BJ (cell line): ENCODE results near the gene GREM2. TPM values are rescaled to one million over a fixed set of nuclear protein-coding genes. Genes with fewer than 3 reads are reported as not detected.

Experiments used
- CTCF ChIA-PET: fragments of 350-600 bp; formaldehyde crosslinking; extraction: SDS; loops from one replicate; lab custom pipeline; 2021; ENCODE audit warnings: antibody characterized with exemption, inconsistent platforms; lab: Yijun Ruan, JAX
- POLR2A ChIA-PET: fragments of 300-600 bp; sonication (Branson Sonifier 250); formaldehyde crosslinking; extraction: SDS; loops from one replicate; lab custom pipeline; 2021; ENCODE audit warnings: antibody characterized with exemption; lab: Charles Lee
- DNase-seq: peaks from one replicate; pipeline ENCODE4 v3.0.0-alpha.2; 2011; ENCODE audit warnings: low read depth
- H3K27me3 ChIP-seq: 2 replicates; pipeline ENCODE4 v1.6.0; 2011; ENCODE audit warnings: low read length; ENCODE audit not compliant: control insufficient read depth, insufficient read depth
- H3K36me3 ChIP-seq: 2 replicates; pipeline ENCODE4 v1.5.1; 2011; ENCODE audit warnings: low read length; ENCODE audit not compliant: control insufficient read depth, insufficient read depth
- H3K4me3 ChIP-seq: 2 replicates; pipeline ENCODE4 v1.5.1; 2011; ENCODE audit warnings: low read depth, mild to moderate bottlenecking, control low read depth, low read length
- CTCF ChIP-seq: IDR thresholded peaks from 2 replicates; pipeline ENCODE4 v1.5.1; 2011; ENCODE audit warnings: low read depth, mild to moderate bottlenecking, control low read depth, inconsistent platforms, low read length, moderate library complexity; ENCODE audit not compliant: insufficient read depth
- polyA minus RNA-seq: library from RNA; depleted of rRNA, polyadenylated mRNA; stranded (reverse); fragments of >200 nt; gene quantifications from 2 replicates; pipeline ENCODE4 v1.2.3, GENCODE V29; 2011; rRNA and poly(A)+ RNA removed
- polyA plus RNA-seq: library from polyadenylated mRNA; depleted of rRNA; stranded (reverse); fragments of >200 nt; gene quantifications from 2 replicates; pipeline ENCODE4 v1.2.3, GENCODE V29; 2011; rRNA removed

Gene GREM2
- polyA plus RNA-seq (3.9 and 5.6 TPM in 2 replicates), polyA minus RNA-seq (1.9 TPM in 2 replicates)

DNA sequence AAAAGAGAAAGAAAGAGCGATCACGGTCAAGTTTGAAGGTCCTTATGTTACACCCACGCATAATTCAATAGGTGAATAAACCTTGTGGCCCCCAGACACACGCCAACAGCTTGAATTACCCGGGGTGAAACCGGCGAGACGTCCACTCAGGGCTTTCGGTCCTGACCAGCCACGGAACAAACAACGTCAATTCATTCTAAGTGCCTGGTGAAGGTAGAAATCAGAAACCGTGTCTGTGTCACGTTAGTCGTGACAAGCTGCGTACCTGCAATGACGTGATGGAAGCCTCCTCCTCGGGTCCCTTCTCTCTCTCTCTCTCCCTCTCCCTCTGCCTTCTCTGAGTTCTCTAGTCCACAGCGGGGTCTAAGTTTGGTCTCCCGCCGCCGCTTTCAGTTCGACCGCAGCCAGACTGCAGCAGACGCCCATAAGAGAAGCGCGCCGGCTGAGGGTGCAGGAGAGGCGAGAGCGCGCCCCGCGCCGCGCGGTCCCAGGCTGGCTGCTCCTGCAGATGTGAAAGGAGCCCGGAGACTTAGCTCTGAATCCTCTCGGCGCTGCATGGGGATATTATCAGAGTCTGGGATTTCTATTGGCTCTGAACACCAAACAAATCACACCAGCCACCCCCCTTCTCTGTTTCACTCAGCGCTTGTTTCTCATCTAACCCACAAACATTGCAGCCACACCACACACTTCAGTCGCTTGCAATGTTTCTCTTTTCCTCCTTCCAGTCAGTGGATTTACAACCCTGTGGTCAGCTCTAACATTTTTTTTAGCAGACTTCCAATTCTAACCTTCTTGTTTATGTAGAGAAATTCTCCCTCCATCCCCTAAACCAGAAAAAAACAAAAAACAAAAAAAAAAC is at the start of gene GREM2:
GREM2 (minus strand) TSS at position 537 of the 862 bp plus-strand sequence. CDS start 118,680 bp downstream, outside the sequence.
- H3K4me3 ChIP-seq, result peak within 1 kb of the TSS; percentile 65
- ChIA-PET CTCF (interaction anchor here (0.6 to 2.4 kb wide), 7 partner anchors 8 to 1187 kb away, joined by 3 to 8 read pairs (median 4); no protein-coding TSS in a partner anchor), POLR2A (no interaction called here)
- no peak for TF ChIP-seq CTCF
- H3K36me3 ChIP-seq, result no peaks in the 10 kb centered on the region
- peaks cover 1% of the 10 kb centered on the region for H3K27me3 ChIP-seq
- peak; percentile 83 for DNase-seq

- no peaks in the 10 kb centered on the region; the same call in 1 of the 2 replicates for H3K27me3 ChIP-seq
- ChIA-PET CTCF (interaction anchor here (0.5 kb wide), 1 partner anchor 653 kb away, joined by 3 read pairs; no protein-coding TSS in a partner anchor), POLR2A (interaction anchor here (0.6 kb wide), 1 partner anchor 31 kb away, joined by 5 read pairs; no protein-coding TSS in a partner anchor)
- no peaks in the 10 kb centered on the region for H3K36me3 ChIP-seq
- no peak for DNase-seq
- H3K4me3 ChIP-seq, result no peak overlapping the region
- TF ChIP-seq CTCF, result no peak
Measured at GRCh38 chr1:240658312-240658960, 46.5 kb upstream of the GREM2 start.

DNA sequence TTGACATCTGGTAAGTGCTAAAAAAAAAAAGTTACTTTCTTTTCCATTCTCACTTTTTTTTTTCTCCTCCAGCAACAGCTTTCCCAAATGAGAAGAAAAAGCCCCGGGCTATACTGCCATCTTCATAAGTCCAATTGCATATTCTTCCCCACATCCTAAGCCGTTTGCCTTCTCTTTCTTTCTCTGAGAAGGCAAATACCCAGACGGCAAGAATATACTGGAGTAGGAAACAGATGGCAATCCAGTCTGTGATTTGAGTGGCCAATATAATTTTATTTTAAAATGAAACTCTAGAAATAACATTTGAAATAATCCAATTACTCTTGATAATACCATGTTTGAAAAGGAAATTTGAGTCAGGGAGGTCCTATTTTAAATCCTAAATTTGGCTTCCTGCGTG is 44.6 kb upstream of the GREM2 start:
- DNase-seq, result no peak
- Histone ChIP-seq H3K27me3 (no peaks in the 10 kb centered on the region), H3K36me3 (no peaks in the 10 kb centered on the region), H3K4me3 (no peak overlapping the region)
- ChIA-PET POLR2A (no interaction called here), CTCF (interaction anchor here (0.7 kb wide), 1 partner anchor 10 kb away, joined by 3 read pairs; no protein-coding TSS in a partner anchor)
- TF ChIP-seq CTCF, result no peak

GRCh38 chr1:240652961-240653409 is 41.0 kb upstream of the GREM2 start:
- no peak for TF ChIP-seq CTCF
- Histone ChIP-seq H3K27me3 (no peaks in the 10 kb centered on the region; the same call in 1 of the 2 replicates), H3K36me3 (no peaks in the 10 kb centered on the region), H3K4me3 (no peak overlapping the region)
- no peak for DNase-seq
- CTCF ChIA-PET, result interaction anchor here (0.8 kb wide), 1 partner anchor 19 kb away, joined by 5 read pairs; no protein-coding TSS in a partner anchor
- POLR2A ChIA-PET, result interaction anchor here (0.5 kb wide), 1 partner anchor 48 kb away, joined by 21 read pairs; no protein-coding TSS in a partner anchor
